ENCODE results near the gene CACHD1.

DNA sequence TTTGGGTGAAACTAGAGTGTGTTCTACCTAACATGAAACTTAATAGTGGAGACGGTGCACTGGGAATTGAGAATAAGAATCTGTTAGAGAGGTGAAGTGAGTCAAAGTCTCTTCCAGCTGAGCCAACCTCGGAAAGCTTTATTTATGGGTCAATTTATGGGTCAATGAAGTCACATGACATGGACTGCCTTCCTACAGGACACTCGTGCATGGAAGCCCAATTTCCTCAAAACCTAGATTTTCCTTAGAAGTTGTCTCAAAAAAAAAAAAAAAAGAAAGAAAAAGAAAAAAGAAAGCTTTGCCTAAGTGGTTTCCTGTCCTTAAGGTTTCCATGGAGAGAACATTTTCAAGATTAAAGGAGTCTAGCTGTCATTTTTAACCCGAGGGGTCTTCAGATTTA is 26.7 kb downstream of the CACHD1 start:
- TF ChIP-seq, protein P1, sequence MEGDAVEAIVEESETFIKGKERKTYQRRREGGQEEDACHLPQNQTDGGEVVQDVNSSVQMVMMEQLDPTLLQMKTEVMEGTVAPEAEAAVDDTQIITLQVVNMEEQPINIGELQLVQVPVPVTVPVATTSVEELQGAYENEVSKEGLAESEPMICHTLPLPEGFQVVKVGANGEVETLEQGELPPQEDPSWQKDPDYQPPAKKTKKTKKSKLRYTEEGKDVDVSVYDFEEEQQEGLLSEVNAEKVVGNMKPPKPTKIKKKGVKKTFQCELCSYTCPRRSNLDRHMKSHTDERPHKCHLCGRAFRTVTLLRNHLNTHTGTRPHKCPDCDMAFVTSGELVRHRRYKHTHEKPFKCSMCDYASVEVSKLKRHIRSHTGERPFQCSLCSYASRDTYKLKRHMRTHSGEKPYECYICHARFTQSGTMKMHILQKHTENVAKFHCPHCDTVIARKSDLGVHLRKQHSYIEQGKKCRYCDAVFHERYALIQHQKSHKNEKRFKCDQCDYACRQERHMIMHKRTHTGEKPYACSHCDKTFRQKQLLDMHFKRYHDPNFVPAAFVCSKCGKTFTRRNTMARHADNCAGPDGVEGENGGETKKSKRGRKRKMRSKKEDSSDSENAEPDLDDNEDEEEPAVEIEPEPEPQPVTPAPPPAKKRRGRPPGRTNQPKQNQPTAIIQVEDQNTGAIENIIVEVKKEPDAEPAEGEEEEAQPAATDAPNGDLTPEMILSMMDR (IDR thresholded peaks at IDR 0.05; ENCODE audit: low read depth, low read length) = no peak
- no peak for TF ChIP-seq MYC (IDR thresholded peaks at IDR 0.05; ENCODE audit: low read depth, low read length)

All from NB4 (cell line).